Stimulated activated CD8-positive, alpha-beta memory T cell treated with anti-CD3 and anti-CD28 coated beads, Interleukin-4, amount 100 ng/mL, for 48 hours (primary cell): Measurements from ENCODE around the gene FILIP1.

ENCODE experiments used
- DNase-seq: peaks from one replicate; pipeline ENCODE4 v3.0.0-alpha.2; 2020

The FILIP1 gene

GRCh38 chr6:75493400-75494064 lies at the start of gene FILIP1:
Gene FILIP1, minus strand, starts transcription at chr6:75493800. Its CDS starts 78,828 bp downstream, at chr6:75414972.
- DNase-seq = no peak

GRCh38 chr6:75543311-75543710 lies 49.7 kb upstream of the FILIP1 start:
- no peak for DNase-seq

DNA sequence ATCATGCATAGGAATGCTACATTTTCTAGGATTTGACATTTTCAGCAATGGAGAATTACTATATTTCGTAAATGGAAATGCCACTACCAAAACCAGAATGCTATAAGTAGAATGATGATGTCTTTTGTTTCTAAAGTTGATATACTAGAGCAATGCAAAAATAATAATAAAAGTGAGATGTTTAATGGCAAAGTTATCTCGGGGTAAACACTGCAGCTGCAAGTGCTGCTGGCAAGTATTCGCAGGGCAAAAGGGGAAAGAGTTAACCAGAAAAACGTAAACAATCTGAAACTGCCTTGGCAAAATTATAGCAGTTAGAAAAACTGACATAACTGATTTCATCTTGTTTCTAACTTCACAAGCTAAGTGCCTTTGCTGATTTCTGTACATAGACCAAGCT lies 45.5 kb upstream of the FILIP1 start:
- DNase-seq = no peak

DNA sequence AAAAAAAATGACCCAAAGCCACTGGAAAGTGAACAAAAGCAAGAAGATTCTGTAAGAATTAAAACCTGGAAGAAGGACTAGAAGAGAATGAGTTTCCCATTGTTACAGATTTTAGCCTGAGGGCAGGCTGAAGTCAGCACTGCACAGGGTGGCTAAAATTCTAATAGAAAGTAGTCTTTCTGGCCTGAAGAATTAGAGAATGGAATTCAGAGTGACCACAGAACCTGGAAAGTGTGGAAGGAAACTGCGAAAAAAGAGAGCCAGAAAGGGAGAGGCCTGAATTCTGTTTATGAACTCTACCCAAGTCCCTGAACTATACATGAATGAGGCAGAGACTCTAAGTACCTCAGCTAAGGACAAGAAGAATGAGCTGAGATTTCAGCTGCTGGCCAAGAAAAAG lies 38.9 kb upstream of the FILIP1 start:
- DNase-seq = no peak

DNA sequence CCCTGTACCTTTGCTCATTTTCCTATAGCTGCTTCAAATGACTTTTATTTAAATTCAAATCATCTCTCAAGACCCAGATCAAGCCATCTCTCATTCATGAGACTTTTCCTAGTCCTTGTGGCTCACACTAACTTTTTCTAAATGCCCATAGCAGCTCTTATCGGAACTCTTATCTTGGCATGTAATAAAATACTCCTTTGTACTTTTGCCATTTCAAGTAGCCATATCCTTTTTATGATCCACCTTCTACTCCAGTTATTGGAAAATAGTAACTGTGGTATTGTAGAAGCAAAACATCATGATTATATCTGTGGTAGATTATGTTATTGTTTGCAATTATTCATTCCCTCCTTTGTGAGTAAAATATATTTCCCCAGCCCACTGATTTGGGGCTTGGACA lies 37.6 kb upstream of the FILIP1 start:
- DNase-seq = no peak

GRCh38 chr6:75530696-75531095 lies 37.1 kb upstream of the FILIP1 start:
- DNase-seq = no peak

DNA sequence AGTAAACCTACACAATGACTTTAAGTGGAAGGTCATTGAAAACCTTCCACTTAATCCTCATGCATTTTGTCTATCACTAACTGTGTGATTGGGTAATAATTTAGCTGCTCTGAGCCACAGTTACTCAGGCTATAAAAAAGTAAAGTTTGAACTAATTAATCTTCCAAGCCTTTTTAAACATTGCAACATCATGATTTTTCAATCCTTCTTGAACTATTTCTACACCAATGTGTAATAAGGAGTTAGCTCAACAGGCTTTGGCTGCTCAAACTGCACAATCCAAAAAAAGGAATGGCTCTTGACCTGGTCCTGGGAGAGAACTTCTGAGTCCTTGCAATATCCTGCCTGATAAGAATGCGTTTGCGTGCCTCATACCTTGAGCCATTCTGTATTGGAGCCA lies 34.8 kb upstream of the FILIP1 start:
- no peak for DNase-seq

DNA sequence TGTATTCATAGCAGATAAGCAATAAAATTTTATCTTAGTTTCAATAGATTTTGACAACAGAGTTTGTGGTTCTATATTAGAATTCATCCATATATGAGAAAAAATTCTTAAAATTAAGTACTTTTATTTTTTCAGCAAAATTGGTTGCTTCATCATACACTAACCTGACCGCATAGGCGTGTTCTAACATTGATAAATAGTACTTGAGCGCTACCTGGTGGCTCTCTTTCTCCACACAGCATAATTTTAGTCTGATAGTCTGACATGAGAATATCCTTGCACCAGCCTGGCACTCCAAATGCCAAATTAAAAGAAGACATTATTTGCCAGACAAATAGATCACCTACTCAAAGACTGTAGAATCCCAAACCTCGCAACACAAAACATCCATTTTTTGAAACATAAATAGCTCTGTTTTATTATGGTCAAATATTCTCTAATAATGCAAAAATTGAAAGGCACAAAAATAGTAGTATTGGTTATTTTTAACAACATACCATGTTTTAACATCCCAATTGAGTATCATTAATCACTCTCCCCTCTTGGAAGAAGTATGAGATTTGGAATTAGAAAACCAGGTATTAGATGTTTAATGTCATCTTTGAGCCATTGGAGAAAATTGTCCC lies 33.0 kb upstream of the FILIP1 start:
- DNase-seq = peak; percentile 55

- no peak for DNase-seq
These were observed 32.1 kb upstream of the FILIP1 start for GRCh38 chr6:75525682-75526081.

GRCh38 chr6:75524322-75524972 lies 30.8 kb upstream of the FILIP1 start:
- no peak for DNase-seq

GRCh38 chr6:75516757-75517156 lies 23.2 kb upstream of the FILIP1 start:
- no peak for DNase-seq

DNA sequence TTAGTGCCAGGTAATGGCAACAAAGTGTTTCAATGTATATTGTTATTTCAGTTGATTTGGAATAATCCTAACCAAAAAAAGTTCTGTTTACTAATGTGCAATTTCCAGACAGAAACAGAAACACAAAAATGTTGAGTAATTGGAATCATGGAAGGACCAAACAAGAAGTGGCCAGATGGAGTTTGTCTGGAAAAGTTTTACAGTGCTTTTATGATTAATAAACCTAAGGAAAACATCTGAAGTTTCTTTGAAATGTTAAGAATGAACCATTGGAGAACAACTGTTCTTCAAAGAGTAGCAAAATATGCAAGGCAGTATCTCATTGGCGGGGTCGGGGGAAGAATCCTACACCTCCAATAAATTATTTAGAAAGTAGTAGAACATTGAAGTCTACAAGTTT lies 19.0 kb upstream of the FILIP1 start:
- no peak for DNase-seq

- DNase-seq = no peak
These were observed 11.8 kb upstream of the FILIP1 start for GRCh38 chr6:75505424-75505823.

DNA sequence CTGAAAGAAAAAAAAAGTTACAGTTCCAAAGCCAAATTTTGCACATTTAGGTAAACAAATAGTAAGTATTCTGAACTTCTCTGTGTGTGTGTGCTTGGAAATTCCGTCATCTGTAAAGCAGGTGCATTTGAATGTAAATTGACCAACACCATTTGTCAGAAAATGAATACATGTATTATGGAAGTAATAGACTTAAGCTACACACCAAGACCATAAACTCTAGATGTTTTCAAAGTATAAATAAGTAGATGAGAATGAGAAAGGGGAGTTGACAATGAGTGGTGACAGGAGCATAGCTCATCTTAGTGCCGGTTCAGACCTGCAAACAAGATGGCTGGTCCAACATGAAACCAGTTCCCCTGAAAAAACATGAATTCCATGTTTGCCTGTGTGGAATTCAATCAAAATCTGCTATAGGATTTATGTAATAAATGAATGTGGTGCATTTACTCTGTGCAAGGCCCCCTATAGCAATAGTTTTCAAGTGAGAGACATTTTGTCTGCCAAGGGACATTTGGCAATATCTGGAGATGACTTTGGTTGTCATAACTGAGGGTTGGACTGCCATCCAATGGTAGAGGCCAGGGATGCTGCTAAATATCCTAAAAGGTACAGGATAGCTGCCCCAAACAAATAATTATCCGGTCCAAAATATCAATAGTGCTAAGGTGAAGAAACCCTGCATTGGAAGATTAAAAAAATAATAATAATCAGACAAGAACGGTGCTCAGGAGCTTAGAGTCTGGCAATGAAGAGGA lies 11.0 kb upstream of the FILIP1 start:
- DNase-seq = no peak

DNA sequence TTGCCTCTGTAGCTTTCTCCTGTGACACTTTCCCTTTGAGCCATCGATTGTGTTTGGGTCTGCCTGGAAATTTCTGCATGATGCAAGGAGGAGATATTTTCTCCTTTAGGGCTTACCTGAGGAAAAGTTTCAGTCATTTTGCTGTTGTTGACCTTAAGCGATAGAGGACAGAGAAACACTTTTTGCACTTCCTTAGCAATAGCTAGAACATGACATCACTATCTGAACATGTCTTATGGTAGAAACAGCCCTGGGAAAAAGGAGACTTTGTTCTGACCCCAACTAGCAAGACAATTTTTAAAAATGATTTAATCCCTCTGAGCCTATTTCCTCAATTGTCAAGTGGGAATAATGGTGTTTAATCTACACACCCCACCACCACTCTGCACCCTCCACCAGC lies 9.7 kb upstream of the FILIP1 start:
- DNase-seq = no peak

- no peak for DNase-seq
These were observed 9.3 kb upstream of the FILIP1 start for GRCh38 chr6:75502884-75503283.

DNA sequence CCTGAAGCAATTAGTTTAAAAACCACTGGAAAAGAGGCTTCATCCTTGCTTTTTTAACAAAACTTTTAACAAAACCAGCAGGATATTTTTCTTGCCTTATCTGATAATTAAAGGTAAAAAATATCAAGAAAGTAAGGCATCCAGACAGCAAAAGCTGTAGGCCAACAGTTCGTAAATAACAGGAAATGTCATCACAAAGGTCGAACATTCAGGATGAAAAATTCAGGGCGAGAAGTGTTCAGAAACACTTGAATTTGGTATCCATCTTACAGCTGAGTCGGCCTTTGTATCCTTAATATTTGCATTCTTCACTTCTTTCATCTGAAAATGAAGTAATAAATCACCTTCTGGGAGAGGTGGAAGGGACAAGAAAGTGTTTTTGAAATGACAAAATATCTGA lies 8.2 kb upstream of the FILIP1 start:
- DNase-seq = no peak

GRCh38 chr6:75499640-75500039 lies 6.0 kb upstream of the FILIP1 start:
- DNase-seq = no peak

DNA sequence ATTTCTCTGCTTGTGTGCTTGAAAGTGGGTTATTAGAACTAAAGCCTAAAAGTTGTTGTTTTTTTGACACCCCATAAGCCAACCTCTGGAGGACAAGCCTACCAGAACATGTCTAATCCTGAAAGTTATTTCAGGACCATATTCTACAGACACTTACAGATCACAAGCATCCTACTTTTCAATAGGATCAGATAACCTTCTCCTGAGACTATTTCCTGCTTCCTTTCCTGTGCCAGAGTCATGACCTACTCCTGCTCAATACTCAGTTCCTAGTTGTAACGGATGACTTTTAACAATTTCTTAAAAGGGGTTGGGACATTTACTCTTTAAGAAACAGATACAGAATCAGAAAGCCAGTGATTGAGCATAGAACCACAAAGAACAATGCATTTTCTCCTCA lies 5.3 kb upstream of the FILIP1 start:
- no peak for DNase-seq

- no peak for DNase-seq
These were observed 4.4 kb upstream of the FILIP1 start for GRCh38 chr6:75497994-75498393.

- no peak for DNase-seq
These were observed 1.4 kb upstream of the FILIP1 start for GRCh38 chr6:75495011-75495410.

DNA sequence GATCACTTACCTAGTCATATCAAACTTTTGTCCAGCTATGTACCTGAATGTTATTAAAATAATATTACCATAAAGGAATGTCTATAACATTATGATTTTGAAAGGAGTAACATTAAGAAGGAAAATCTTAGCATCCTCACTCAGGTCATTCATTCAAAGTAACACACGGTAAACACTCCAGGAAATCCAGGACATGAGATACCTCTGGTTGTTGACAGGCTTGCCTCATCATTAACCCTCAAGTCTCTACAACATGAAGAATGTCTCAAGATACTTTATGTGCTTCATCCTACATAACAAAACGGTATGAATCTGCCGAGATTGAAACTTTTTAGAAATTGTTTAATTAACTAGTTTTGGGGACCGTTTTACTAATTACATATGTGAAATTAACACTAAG lies 690 bp upstream of the FILIP1 start:
- DNase-seq = no peak

DNA sequence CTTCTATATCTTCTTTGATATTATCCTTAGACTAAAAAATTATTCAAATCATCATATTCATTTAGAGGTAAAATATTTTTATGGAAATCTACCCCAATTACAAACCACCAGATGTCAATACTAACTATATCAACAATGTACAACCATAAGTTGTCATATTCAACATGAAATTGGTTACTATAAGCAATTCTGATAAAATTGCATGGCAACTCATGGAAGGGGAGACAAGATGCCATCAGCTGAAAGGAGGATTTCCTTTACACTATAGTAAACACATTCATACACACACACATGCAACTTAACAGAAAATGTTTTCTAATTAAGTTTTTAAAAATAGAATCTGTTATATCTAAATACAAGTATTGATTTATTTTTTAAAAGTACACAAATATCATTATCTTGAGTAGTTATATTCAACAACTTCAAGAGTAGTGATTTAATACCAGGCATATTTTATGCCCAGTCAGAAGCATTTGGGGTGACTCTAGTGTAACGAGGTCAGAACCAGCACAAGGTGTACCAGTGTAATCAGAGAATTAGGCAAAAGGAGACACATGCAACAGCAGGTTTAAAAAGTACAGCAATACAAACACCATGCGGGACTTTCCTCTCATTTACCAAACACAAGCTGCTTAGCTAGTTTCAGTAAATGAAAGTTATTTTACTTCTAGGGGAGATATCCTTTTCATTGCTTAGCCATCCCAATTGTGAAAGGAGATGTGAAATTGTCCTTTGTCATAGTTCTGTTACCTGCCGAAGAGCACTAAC lies 1.0 kb downstream of the FILIP1 start:
- no peak for DNase-seq
